CD4-positive, CD25-positive, alpha-beta regulatory T cell (primary cell): Measurements from ENCODE around the gene IFFO2. TPM values are rescaled to one million over a fixed set of nuclear protein-coding genes. Genes with fewer than 3 reads are reported as not detected.

Source experiments
- ATAC-seq, 2 donors: fragments of 150-1000 bp; cut with Tn5 transposase; one replicate each; pipeline ENCODE4 v1.10.0; 2021; ENCODE audit warnings: low read depth in 2 of 2, moderate number of reproducible peaks in 2 of 2, moderate library complexity in 1 of 2
- DNase-seq, 3 donors: peaks; one replicate each; pipeline versions ENCODE4 v3.0.0 to v3.0.0-alpha.2; 2012 to 2022; ENCODE audit warnings: mixed read lengths in 1 of 3
- H3K27ac ChIP-seq: one replicate; pipeline ENCODE4 v1.7.0; 2013; ENCODE audit warnings: mild to moderate bottlenecking, low read length; ENCODE audit not compliant: insufficient read depth, poor library complexity, severe bottlenecking
- H3K27me3 ChIP-seq: one replicate; pipeline ENCODE4 v1.7.0; 2013; ENCODE audit warnings: low read length; ENCODE audit not compliant: control insufficient read depth, insufficient read depth
- H3K36me3 ChIP-seq: one replicate; pipeline ENCODE4 v1.7.0; 2013; ENCODE audit warnings: mild to moderate bottlenecking, low read length, moderate library complexity; ENCODE audit not compliant: control insufficient read depth, insufficient read depth
- H3K4me1 ChIP-seq: 2 replicates; pipeline ENCODE4 v1.7.0; 2013; ENCODE audit warnings: mild to moderate bottlenecking, low read length; ENCODE audit not compliant: insufficient read depth, control insufficient read depth, poor library complexity, severe bottlenecking
- H3K4me3 ChIP-seq: one replicate; pipeline ENCODE4 v1.7.0; 2013; ENCODE audit warnings: low read depth, mild to moderate bottlenecking, low read length, moderate library complexity
- H3K9me3 ChIP-seq, 2 experiments: 1 replicate in 1 of 2; 2 replicates in 1 of 2; pipeline ENCODE4 v1.7.0; 2013; ENCODE audit warnings: low read length in 2 of 2, mild to moderate bottlenecking in 1 of 2, moderate library complexity in 1 of 2; ENCODE audit not compliant: control insufficient read depth in 2 of 2
- H3K27ac Mint-ChIP-seq, 3 donors: one replicate each; pipeline ENCODE4 v1.8.0; 2020 to 2022; ENCODE audit warnings: mild to moderate bottlenecking in 3 of 3, mixed read lengths in 3 of 3, moderate library complexity in 2 of 3
- H3K27me3 Mint-ChIP-seq: one replicate; pipeline ENCODE4 v1.8.0; 2022; ENCODE audit warnings: mild to moderate bottlenecking, mixed read lengths
- H3K36me3 Mint-ChIP-seq: one replicate; pipeline ENCODE4 v1.8.0; 2020; ENCODE audit warnings: mixed read lengths
- H3K4me1 Mint-ChIP-seq, 4 donors: one replicate each; pipeline ENCODE4 v1.8.0; 2020 to 2022; ENCODE audit warnings: mixed read lengths in 4 of 4, mild to moderate bottlenecking in 1 of 4
- H3K4me3 Mint-ChIP-seq, 4 donors: one replicate each; pipeline ENCODE4 v1.8.0; 2020 to 2022; ENCODE audit warnings: mild to moderate bottlenecking in 4 of 4, mixed read lengths in 4 of 4, moderate library complexity in 3 of 4
- H3K9me3 Mint-ChIP-seq, 7 donors: one replicate each; pipeline ENCODE4 v1.8.0; 2020 to 2022; ENCODE audit warnings: mixed read lengths in 7 of 7, mild to moderate bottlenecking in 3 of 7, moderate library complexity in 2 of 7
- polyA plus RNA-seq, 4 donors: library from polyadenylated mRNA; unstranded; fragments of 300-500 nt; fragmentation: Illumina TruSeq; gene quantifications; one replicate each; pipeline ENCODE4 v1.2.3, GENCODE V29; 2021
- total RNA-seq: library from RNA; stranded (reverse); gene quantifications from one replicate; pipeline ENCODE4 v1.2.3, GENCODE V29; 2022

IFFO2 gene
- total and polyA plus RNA-seq, 5 donors from 2014 or later = 1.4 to 101 (median 3.0) TPM

GRCh38 chr1:18960409-18960808 is 3.9 kb upstream of the IFFO2 start:
- H3K27ac ChIP-seq = no peak overlapping the region
- H3K4me1 ChIP-seq = peaks cover 14% of the 10 kb centered on the region
- H3K36me3 ChIP-seq = no peaks in the 10 kb centered on the region
- H3K9me3 ChIP-seq = no peaks in the 10 kb centered on the region
- Mint-ChIP-seq H3K4me1 (peaks cover 0 to 21% (median 14%) of the 10 kb centered on the region in 4 donors), H3K27me3 (peaks cover 10% of the 10 kb centered on the region), H3K27ac (no peak overlapping the region), H3K36me3 (no peaks in the 10 kb centered on the region), H3K4me3 (peak overlapping the region in 2 of 4 donors; percentile 5 to 44), H3K9me3 (no peaks in the 10 kb centered on the region)
- H3K27me3 ChIP-seq = peaks cover 3% of the 10 kb centered on the region
- DNase-seq (no peak), ATAC-seq (no peak)
- no peak overlapping the region for H3K4me3 ChIP-seq

DNA sequence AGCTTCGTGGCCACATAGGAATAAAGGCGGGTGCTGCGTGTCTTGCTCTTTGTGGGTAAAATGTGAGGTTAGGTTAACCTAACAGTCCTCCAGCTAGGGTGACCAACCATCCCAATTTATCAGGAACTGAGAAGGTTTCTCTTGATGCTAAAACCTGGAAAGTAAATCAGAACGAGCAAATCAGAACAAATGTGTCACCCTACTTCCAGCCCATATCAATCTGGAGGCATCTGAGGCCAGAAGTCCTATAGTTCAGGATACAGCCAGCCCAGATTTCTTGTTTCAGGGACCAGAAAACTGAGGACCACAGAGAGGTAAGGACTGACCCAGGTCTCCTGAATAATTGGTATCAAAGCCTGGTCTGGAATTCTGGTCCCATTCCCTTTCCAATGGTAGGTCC is 3.1 kb upstream of the IFFO2 start:
- no peaks in the 10 kb centered on the region for H3K9me3 ChIP-seq
- H3K27ac Mint-ChIP-seq = peak overlapping the region in 1 of 3 donors; percentile 60
- H3K27me3 Mint-ChIP-seq = peaks cover 10% of the 10 kb centered on the region
- DNase-seq (no peak), ATAC-seq (no peak)
- H3K27ac ChIP-seq = no peak overlapping the region
- H3K27me3 ChIP-seq = peaks cover 3% of the 10 kb centered on the region
- H3K4me1 Mint-ChIP-seq = peaks cover 0 to 26% (median 16%) of the 10 kb centered on the region in 4 donors
- no peaks in the 10 kb centered on the region for H3K36me3 ChIP-seq
- H3K4me1 ChIP-seq = peaks cover 22% of the 10 kb centered on the region
- H3K9me3 Mint-ChIP-seq = no peaks in the 10 kb centered on the region
- H3K36me3 Mint-ChIP-seq = no peaks in the 10 kb centered on the region
- no peak overlapping the region for H3K4me3 ChIP-seq
- peak overlapping the region in 1 of 4 donors; percentile 13 for H3K4me3 Mint-ChIP-seq

- no peak overlapping the region for H3K27ac ChIP-seq
- Mint-ChIP-seq H3K4me1 (peaks cover under 1 to 45% (median 33%) of the 10 kb centered on the region in 4 donors), H3K9me3 (no peaks in the 10 kb centered on the region), H3K27ac (peak overlapping the region; percentile 11 to 57 (median 24)), H3K4me3 (peak overlapping the region; percentile 83 to 94 (median 89)), H3K36me3 (no peaks in the 10 kb centered on the region), H3K27me3 (peaks cover 6% of the 10 kb centered on the region)
- DNase-seq (peak in 1 of 3 donors; percentile 32), ATAC-seq (no peak)
- no peaks in the 10 kb centered on the region for H3K27me3 ChIP-seq
- H3K4me1 ChIP-seq = peaks cover 41% of the 10 kb centered on the region
- H3K4me3 ChIP-seq = peak overlapping the region; percentile 20
- H3K9me3 ChIP-seq = no peaks in the 10 kb centered on the region
- peaks cover 3% of the 10 kb centered on the region for H3K36me3 ChIP-seq
These were observed 1.2 kb upstream of the IFFO2 start for GRCh38 chr1:18957532-18958300.

- Mint-ChIP-seq H3K27me3 (peaks cover 8% of the 10 kb centered on the region), H3K36me3 (no peaks in the 10 kb centered on the region), H3K27ac (peak overlapping the region in 1 of 3 donors; percentile 46), H3K9me3 (no peaks in the 10 kb centered on the region), H3K4me3 (peak overlapping the region; percentile 83 to 94 (median 89)), H3K4me1 (peaks cover 6 to 50% (median 38%) of the 10 kb centered on the region in 4 donors)
- Histone ChIP-seq H3K4me3 (peak overlapping the region; percentile 7), H3K27me3 (no peaks in the 10 kb centered on the region), H3K9me3 (no peaks in the 10 kb centered on the region), H3K4me1 (peaks cover 47% of the 10 kb centered on the region), H3K27ac (peak overlapping the region; percentile 98), H3K36me3 (peaks cover 3% of the 10 kb centered on the region)
- ATAC-seq (no peak), DNase-seq (peak in 1 of 3 donors; percentile 22)
These were observed 653 bp upstream of the IFFO2 start for GRCh38 chr1:18957136-18957521.

DNA sequence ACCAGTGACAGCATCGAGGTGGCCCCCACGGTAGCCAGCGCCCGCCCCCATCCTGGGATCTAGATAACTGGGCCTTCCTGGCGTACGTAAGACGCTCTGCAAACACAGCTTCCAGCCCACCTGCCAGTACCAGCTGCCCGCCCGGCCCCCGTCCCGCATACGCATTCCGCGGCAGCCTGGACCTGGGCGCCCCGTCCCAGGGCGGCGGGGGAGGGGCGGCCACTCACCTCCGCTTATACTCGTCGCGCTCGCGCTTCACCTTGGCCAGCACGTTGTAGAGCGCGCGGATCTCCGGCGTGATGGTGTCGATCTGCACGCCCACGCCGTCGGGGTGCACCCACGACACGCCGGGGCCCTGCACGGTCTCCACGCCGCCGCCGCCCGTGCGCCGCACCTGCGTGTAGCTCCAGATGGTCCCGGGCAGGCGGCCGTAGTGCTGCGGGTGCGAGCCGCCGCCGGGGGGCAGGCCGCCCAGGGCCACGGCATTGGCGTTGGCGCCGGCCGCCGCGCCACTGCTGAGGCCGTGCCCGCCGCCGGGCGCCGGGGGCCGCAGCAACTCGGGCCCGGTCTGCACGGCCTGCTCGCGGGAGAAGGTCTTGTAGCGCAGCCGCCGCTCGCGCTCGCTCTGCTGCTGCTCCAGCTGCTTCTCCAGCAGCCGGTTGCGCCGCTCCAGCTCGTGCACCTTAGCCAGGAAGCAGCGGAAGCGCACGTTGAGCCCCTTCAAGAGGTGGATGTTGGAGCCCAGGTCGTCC is 859 bp downstream of the IFFO2 start:
- peaks cover 62% of the 10 kb centered on the region for H3K4me1 ChIP-seq
- peak overlapping the region; percentile 69 to 99 (median 94) for H3K27ac Mint-ChIP-seq

GRCh38 chr1:18955131-18955440 is 1.4 kb downstream of the IFFO2 start:
- ATAC-seq (no peak), DNase-seq (no peak)
- H3K4me3 Mint-ChIP-seq = peak overlapping the region; percentile 93 to 98 (median 95)
- H3K27me3 Mint-ChIP-seq = peaks cover 11% of the 10 kb centered on the region
- peak overlapping the region; percentile 69 to 99 (median 94) for H3K27ac Mint-ChIP-seq
- H3K27me3 ChIP-seq = no peaks in the 10 kb centered on the region
- peaks cover 67% of the 10 kb centered on the region for H3K4me1 ChIP-seq
- peak overlapping the region; percentile 92 for H3K4me3 ChIP-seq
- peaks cover 10 to 69% (median 53%) of the 10 kb centered on the region in 4 donors for H3K4me1 Mint-ChIP-seq
- peaks cover 3% of the 10 kb centered on the region for H3K36me3 ChIP-seq
- H3K9me3 ChIP-seq = no peaks in the 10 kb centered on the region
- no peaks in the 10 kb centered on the region for H3K36me3 Mint-ChIP-seq
- H3K27ac ChIP-seq = peak overlapping the region; percentile 98
- H3K9me3 Mint-ChIP-seq = no peaks in the 10 kb centered on the region

More for the DNA sequence above, 859 bp downstream of the IFFO2 start:
- H3K27ac ChIP-seq = peak overlapping the region; percentile 98
- no peaks in the 10 kb centered on the region for H3K27me3 ChIP-seq
- no peaks in the 10 kb centered on the region for H3K9me3 ChIP-seq
- peak overlapping the region; percentile 93 to 98 (median 95) for H3K4me3 Mint-ChIP-seq
- H3K36me3 Mint-ChIP-seq = no peaks in the 10 kb centered on the region
- no peaks in the 10 kb centered on the region for H3K9me3 Mint-ChIP-seq
- peak; percentile 8 to 33 for ATAC-seq
- peaks cover 11% of the 10 kb centered on the region for H3K27me3 Mint-ChIP-seq
- peak overlapping the region; percentile 92 for H3K4me3 ChIP-seq
- peak; percentile 41 to 75 (median 59) for DNase-seq
- peaks cover 6 to 66% (median 50%) of the 10 kb centered on the region in 4 donors for H3K4me1 Mint-ChIP-seq
- H3K36me3 ChIP-seq = peaks cover 3% of the 10 kb centered on the region

GRCh38 chr1:18954270-18955071 is 2.0 kb downstream of the IFFO2 start:
- Mint-ChIP-seq H3K27me3 (peaks cover 11% of the 10 kb centered on the region), H3K4me3 (peak overlapping the region; percentile 93 to 98 (median 95)), H3K36me3 (no peaks in the 10 kb centered on the region), H3K4me1 (peaks cover 14 to 75% (median 59%) of the 10 kb centered on the region in 4 donors), H3K27ac (peak overlapping the region; percentile 69 to 99 (median 94)), H3K9me3 (no peaks in the 10 kb centered on the region)
- Histone ChIP-seq H3K4me3 (peak overlapping the region; percentile 92), H3K27ac (peak overlapping the region; percentile 98), H3K27me3 (no peaks in the 10 kb centered on the region), H3K36me3 (peaks cover 3% of the 10 kb centered on the region), H3K4me1 (peaks cover 73% of the 10 kb centered on the region), H3K9me3 (no peaks in the 10 kb centered on the region)
- ATAC-seq = no peak
- no peak for DNase-seq
